Fibroblast of mammary gland (primary cell): Measurements from ENCODE around the gene KANK2.
A peak's percentile ranks its signal among the peaks of the same experiment; 100 is the strongest.
"Not testable (repeated sequence)": the region's sequence is repeated elsewhere in the genome, so short reads cannot be mapped to it uniquely, and the experiment has no call there.

ENCODE experiments used
- DNase-seq: peaks from one replicate; pipeline ENCODE4 v3.0.0-alpha.2; 2010; ENCODE audit warnings: low read depth
- H3K4me3 ChIP-seq: 2 replicates; pipeline ENCODE4 v1.5.1; 2011; ENCODE audit warnings: low read depth, mild to moderate bottlenecking, low read length, moderate library complexity; ENCODE audit not compliant: control insufficient read depth
- TF ChIP-seq, protein P1 (sequence below): conservative IDR thresholded peaks from 2 replicates; pipeline ENCODE4 v1.5.1; 2011; ENCODE audit warnings: low read depth, low read length, inconsistent platforms; ENCODE audit not compliant: control insufficient read depth, insufficient read depth

Gene KANK2

DNA sequence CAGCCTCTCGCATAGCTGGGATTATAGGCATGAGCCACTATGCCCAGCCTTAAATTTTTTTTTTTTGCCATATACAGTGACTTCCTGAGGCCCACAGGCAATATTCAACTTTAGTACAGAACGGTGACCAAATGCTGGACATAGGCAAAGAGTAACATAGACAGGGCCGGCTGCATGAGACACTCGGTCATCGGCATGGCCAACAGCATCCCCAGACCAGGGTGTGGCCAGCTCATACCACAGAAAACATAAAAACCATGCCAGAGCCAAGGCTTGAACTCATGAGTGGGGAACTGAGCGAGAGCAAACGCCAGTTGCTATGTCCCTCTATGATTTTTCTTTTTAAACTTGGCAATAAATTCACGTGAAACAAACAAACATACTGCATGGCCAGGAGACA is 17.0 kb downstream of the KANK2 start:
- peak; percentile 40 for DNase-seq
- no peak overlapping the region for H3K4me3 ChIP-seq
- TF ChIP-seq, protein P1, sequence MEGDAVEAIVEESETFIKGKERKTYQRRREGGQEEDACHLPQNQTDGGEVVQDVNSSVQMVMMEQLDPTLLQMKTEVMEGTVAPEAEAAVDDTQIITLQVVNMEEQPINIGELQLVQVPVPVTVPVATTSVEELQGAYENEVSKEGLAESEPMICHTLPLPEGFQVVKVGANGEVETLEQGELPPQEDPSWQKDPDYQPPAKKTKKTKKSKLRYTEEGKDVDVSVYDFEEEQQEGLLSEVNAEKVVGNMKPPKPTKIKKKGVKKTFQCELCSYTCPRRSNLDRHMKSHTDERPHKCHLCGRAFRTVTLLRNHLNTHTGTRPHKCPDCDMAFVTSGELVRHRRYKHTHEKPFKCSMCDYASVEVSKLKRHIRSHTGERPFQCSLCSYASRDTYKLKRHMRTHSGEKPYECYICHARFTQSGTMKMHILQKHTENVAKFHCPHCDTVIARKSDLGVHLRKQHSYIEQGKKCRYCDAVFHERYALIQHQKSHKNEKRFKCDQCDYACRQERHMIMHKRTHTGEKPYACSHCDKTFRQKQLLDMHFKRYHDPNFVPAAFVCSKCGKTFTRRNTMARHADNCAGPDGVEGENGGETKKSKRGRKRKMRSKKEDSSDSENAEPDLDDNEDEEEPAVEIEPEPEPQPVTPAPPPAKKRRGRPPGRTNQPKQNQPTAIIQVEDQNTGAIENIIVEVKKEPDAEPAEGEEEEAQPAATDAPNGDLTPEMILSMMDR = no peak

GRCh38 chr19:11179716-11180297 is 17.5 kb downstream of the KANK2 start:
- no peak overlapping the region for H3K4me3 ChIP-seq
- no peak for DNase-seq
- TF ChIP-seq, protein P1 = no peak

- H3K4me3 ChIP-seq, DNase-seq: not testable (repeated sequence)
Observed at GRCh38 chr19:11179145-11179465, 18.2 kb downstream of the KANK2 start.

DNA sequence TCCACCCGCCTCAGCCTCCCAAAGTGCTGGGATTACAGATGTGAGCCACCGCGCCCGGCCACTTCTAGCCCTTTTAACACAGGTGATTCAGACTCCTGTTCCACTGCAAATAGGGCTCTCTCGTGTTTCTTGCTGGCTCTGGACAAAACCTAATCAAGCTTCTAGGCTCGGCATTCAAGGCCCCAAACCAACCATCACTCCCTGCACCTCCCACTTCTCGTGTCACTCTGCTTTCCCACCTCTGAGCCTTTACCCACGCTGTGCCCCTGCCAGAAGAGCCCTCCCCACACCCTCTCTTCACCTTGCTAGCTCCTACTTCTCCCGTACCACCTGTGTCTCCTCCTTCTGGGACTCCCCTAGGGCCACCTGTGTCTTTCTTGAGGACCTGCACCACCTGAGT is 19.8 kb downstream of the KANK2 start:
- H3K4me3 ChIP-seq = no peak overlapping the region
- DNase-seq = no peak
- TF ChIP-seq, protein P1 = no peak

- no peak overlapping the region for H3K4me3 ChIP-seq
- TF ChIP-seq, protein P1 = no peak
- no peak for DNase-seq
Observed at GRCh38 chr19:11176466-11177193, 20.7 kb downstream of the KANK2 start.

DNA sequence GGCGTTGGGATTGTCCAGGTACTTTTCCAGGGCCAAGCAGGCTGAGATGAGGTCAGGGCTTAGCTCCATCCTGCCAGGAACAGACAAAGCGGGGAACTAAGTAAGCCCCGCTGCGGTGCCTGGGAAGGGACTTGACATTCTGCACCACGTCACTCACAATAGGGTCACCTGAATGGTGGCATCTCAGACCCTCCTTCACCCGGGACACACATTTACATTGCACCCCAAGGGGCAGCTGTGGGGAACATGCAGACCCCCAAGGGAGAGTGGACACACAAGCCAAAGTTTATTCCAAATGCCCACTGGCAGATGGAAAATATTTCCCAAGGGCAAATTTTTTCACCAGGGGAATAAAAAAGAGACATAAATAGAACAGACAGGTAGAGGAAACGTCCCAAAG is 21.4 kb downstream of the KANK2 start:
- DNase-seq = no peak
- H3K4me3 ChIP-seq = no peak overlapping the region
- TF ChIP-seq, protein P1 = no peak

GRCh38 chr19:11174336-11174735 is 23.0 kb downstream of the KANK2 start:
- DNase-seq = no peak
- TF ChIP-seq, protein P1 = no peak
- no peak overlapping the region for H3K4me3 ChIP-seq
